A549 treated with RU486 at 1 μM for 4 hours (cell line): Measurements from ENCODE around the gene RGS9BP. TPM values are rescaled to one million over a fixed set of nuclear protein-coding genes. Genes with fewer than 3 reads are reported as not detected.

Experiments used
- total RNA-seq: library from RNA; stranded (reverse); fragments of 200-300 nt; extraction: Qiagen RNA extraction; gene quantifications from 5 replicates; pipeline ENCODE4 v1.2.3, GENCODE V29; 2022; ENCODE audit warnings: low read depth

RGS9BP gene
- total RNA-seq: 0.37 to 0.54 TPM (median 0.47 TPM) in 5 replicates

GRCh38 chr19:32675720-32676185, at the start of gene RGS9BP:
Gene RGS9BP, plus strand, starts transcription at chr19:32675848. Its CDS starts 416 bp downstream, at chr19:32676264.

GRCh38 chr19:32674931-32675719, 523 bp upstream of the RGS9BP start, which contains the start of gene ANKRD27:
Gene ANKRD27, minus strand, starts transcription at chr19:32675180. Its CDS starts 16,165 bp downstream, at chr19:32659015.

GRCh38 chr19:32691291-32691951, 15.8 kb downstream of the RGS9BP start, which contains the start of gene NUDT19:
Gene NUDT19, plus strand, starts transcription at chr19:32691821. Its CDS starts 140 bp downstream, at chr19:32691961.

GRCh38 chr19:32719611-32720059, 44.0 kb downstream of the RGS9BP start, which contains the start of gene TDRD12:
Gene TDRD12, plus strand, starts transcription at chr19:32719767. Its CDS starts 306 bp downstream, at chr19:32720073.

Other genes starting within 250 kb of the RGS9BP start
- gene PDCD5, start 94.7 kb upstream of the RGS9BP start, total RNA-seq: 393 to 503 TPM (median 474 TPM) in 5 replicates
- 29.3 to 40.9 TPM (median 39.5 TPM) in 5 replicates for gene ANKRD27, start 668 bp upstream of the RGS9BP start, total RNA-seq
- gene NUDT19, start 16.0 kb downstream of the RGS9BP start, total RNA-seq: 33.0 to 41.6 TPM (median 38.6 TPM) in 5 replicates
- 0.09 to 0.22 TPM (median 0.17 TPM) in 5 replicates for gene TDRD12, start 43.9 kb downstream of the RGS9BP start, total RNA-seq
- gene SLC7A9, start 193.9 kb downstream of the RGS9BP start, total RNA-seq: 0.22 to 0.57 TPM (median 0.43 TPM) in 5 replicates